ENCODE results near the gene XIRP1.

Gene XIRP1

GRCh38 chr3:39166134-39166710, 26.2 kb downstream of the XIRP1 start:
- DNase-seq: no peak

GRCh38 chr3:39165518-39165917, 26.9 kb downstream of the XIRP1 start:
- no peak for DNase-seq

GRCh38 chr3:39164414-39164813, 28.0 kb downstream of the XIRP1 start:
- DNase-seq: no peak

- DNase-seq: no peak
Observed at GRCh38 chr3:39158148-39158715, 34.2 kb downstream of the XIRP1 start.

GRCh38 chr3:39157359-39157758, 35.0 kb downstream of the XIRP1 start:
- DNase-seq: no peak

- no peak for DNase-seq
Observed at GRCh38 chr3:39156421-39156820, 36.0 kb downstream of the XIRP1 start.

- DNase-seq: no peak
Observed at GRCh38 chr3:39154280-39155021, 37.9 kb downstream of the XIRP1 start.

- DNase-seq: no peak
Observed at GRCh38 chr3:39153977-39154279, 38.5 kb downstream of the XIRP1 start.

GRCh38 chr3:39150803-39151631, 41.4 kb downstream of the XIRP1 start:
- DNase-seq: no peak

GRCh38 chr3:39150148-39150802, 42.1 kb downstream of the XIRP1 start:
- DNase-seq: peak; percentile 7

GRCh38 chr3:39149498-39150147, 42.8 kb downstream of the XIRP1 start:
- no peak for DNase-seq

- DNase-seq: no peak
Observed at GRCh38 chr3:39149059-39149455, 43.3 kb downstream of the XIRP1 start.

GRCh38 chr3:39148435-39149058, 43.8 kb downstream of the XIRP1 start:
- no peak for DNase-seq

GRCh38 chr3:39147711-39148434, 44.5 kb downstream of the XIRP1 start:
- peak; percentile 3 for DNase-seq

- no peak for DNase-seq
Observed at GRCh38 chr3:39146611-39147591, 45.5 kb downstream of the XIRP1 start.

GRCh38 chr3:39146083-39146501, 46.3 kb downstream of the XIRP1 start:
- DNase-seq: no peak

- DNase-seq: no peak
Observed at GRCh38 chr3:39144748-39145380, 47.5 kb downstream of the XIRP1 start.

GRCh38 chr3:39144095-39144747, 48.2 kb downstream of the XIRP1 start:
- peak; percentile 22 for DNase-seq

Measured in NCI-H510A treated with DMSO at 0.1 percent for 48 hours (cell line).